ENCODE data around the gene FOXA2.

- TF ChIP-seq CTCF (IDR thresholded peaks at IDR 0.05): no peak
- TF ChIP-seq POLR2A (IDR thresholded peaks at IDR 0.05): no peak
Measured at GRCh38 chr20:22566876-22567658, 17.3 kb downstream of the FOXA2 start.
